Rectal smooth muscle tissue (tissue), 1 donor: ENCODE results near the gene HGF.

ENCODE experiments used
- H3K27ac ChIP-seq: one replicate; pipeline ENCODE4 v1.7.0; 2013; ENCODE audit warnings: low read depth, low read length, inconsistent platforms
- H3K27me3 ChIP-seq: one replicate; pipeline ENCODE4 v1.7.0; 2013; ENCODE audit warnings: low read length; ENCODE audit not compliant: control insufficient read depth, insufficient read depth
- H3K36me3 ChIP-seq: one replicate; pipeline ENCODE4 v1.7.0; 2013; ENCODE audit warnings: low read length; ENCODE audit not compliant: control insufficient read depth, insufficient read depth
- H3K4me1 ChIP-seq: one replicate; pipeline ENCODE4 v1.7.0; 2013; ENCODE audit warnings: low read length; ENCODE audit not compliant: control insufficient read depth, insufficient read depth
- H3K4me3 ChIP-seq: one replicate; pipeline ENCODE4 v1.7.0; 2013; ENCODE audit warnings: low read length
- H3K9ac ChIP-seq: one replicate; pipeline ENCODE4 v1.7.0; 2013; ENCODE audit warnings: low read length

The HGF gene

GRCh38 chr7:81685270-81685868 is 84.5 kb downstream of the HGF start:
- Histone ChIP-seq H3K27ac (no peak overlapping the region), H3K4me3 (no peak overlapping the region)

GRCh38 chr7:81684514-81685269 is 85.2 kb downstream of the HGF start:
- peaks cover 2% of the 10 kb centered on the region for H3K4me1 ChIP-seq
- H3K9ac ChIP-seq, result no peak overlapping the region
- no peak overlapping the region for H3K27ac ChIP-seq
- H3K27me3 ChIP-seq, result no peaks in the 10 kb centered on the region
- H3K36me3 ChIP-seq, result no peaks in the 10 kb centered on the region
- no peak overlapping the region for H3K4me3 ChIP-seq

More at GRCh38 chr7:81685270-81685868, 84.5 kb downstream of the HGF start:
- H3K9ac ChIP-seq, result no peak overlapping the region
- no peaks in the 10 kb centered on the region for H3K27me3 ChIP-seq
- H3K4me1 ChIP-seq, result peaks cover 2% of the 10 kb centered on the region
- H3K36me3 ChIP-seq, result no peaks in the 10 kb centered on the region

- Histone ChIP-seq H3K4me1 (peaks cover 2% of the 10 kb centered on the region), H3K4me3 (no peak overlapping the region), H3K27ac (no peak overlapping the region), H3K36me3 (no peaks in the 10 kb centered on the region), H3K27me3 (no peaks in the 10 kb centered on the region), H3K9ac (no peak overlapping the region)
Observed at GRCh38 chr7:81684033-81684432, 85.8 kb downstream of the HGF start.

GRCh38 chr7:81682873-81683272 is 87.0 kb downstream of the HGF start:
- Histone ChIP-seq H3K36me3 (no peaks in the 10 kb centered on the region), H3K27me3 (no peaks in the 10 kb centered on the region), H3K4me3 (no peak overlapping the region), H3K4me1 (peaks cover 2% of the 10 kb centered on the region), H3K9ac (no peak overlapping the region), H3K27ac (no peak overlapping the region)

GRCh38 chr7:81680120-81680519 is 89.7 kb downstream of the HGF start:
- Histone ChIP-seq H3K27ac (no peak overlapping the region), H3K4me3 (no peak overlapping the region), H3K9ac (no peak overlapping the region), H3K36me3 (no peaks in the 10 kb centered on the region), H3K4me1 (peaks cover 2% of the 10 kb centered on the region), H3K27me3 (no peaks in the 10 kb centered on the region)

GRCh38 chr7:81676813-81677212 is 93.0 kb downstream of the HGF start:
- Histone ChIP-seq H3K27ac (no peak overlapping the region), H3K27me3 (no peaks in the 10 kb centered on the region), H3K36me3 (no peaks in the 10 kb centered on the region)

GRCh38 chr7:81676105-81676811 is 93.6 kb downstream of the HGF start:
- Histone ChIP-seq H3K27ac (no peak overlapping the region), H3K4me1 (no peaks in the 10 kb centered on the region)

More at GRCh38 chr7:81676813-81677212, 93.0 kb downstream of the HGF start:
- H3K4me3 ChIP-seq, result no peak overlapping the region
- H3K4me1 ChIP-seq, result no peaks in the 10 kb centered on the region
- H3K9ac ChIP-seq, result no peak overlapping the region

GRCh38 chr7:81674431-81674830 is 95.4 kb downstream of the HGF start:
- H3K27ac ChIP-seq, result no peak overlapping the region
- H3K9ac ChIP-seq, result no peak overlapping the region
- H3K4me1 ChIP-seq, result no peaks in the 10 kb centered on the region
- H3K36me3 ChIP-seq, result no peaks in the 10 kb centered on the region
- H3K4me3 ChIP-seq, result no peak overlapping the region
- H3K27me3 ChIP-seq, result no peaks in the 10 kb centered on the region

More at GRCh38 chr7:81676105-81676811, 93.6 kb downstream of the HGF start:
- no peak overlapping the region for H3K4me3 ChIP-seq
- H3K36me3 ChIP-seq, result no peaks in the 10 kb centered on the region
- H3K27me3 ChIP-seq, result no peaks in the 10 kb centered on the region
- H3K9ac ChIP-seq, result no peak overlapping the region

GRCh38 chr7:81672872-81673271 is 97.0 kb downstream of the HGF start:
- no peak overlapping the region for H3K4me3 ChIP-seq
- no peaks in the 10 kb centered on the region for H3K4me1 ChIP-seq
- H3K9ac ChIP-seq, result no peak overlapping the region
- no peak overlapping the region for H3K27ac ChIP-seq
- H3K36me3 ChIP-seq, result no peaks in the 10 kb centered on the region
- H3K27me3 ChIP-seq, result no peaks in the 10 kb centered on the region

GRCh38 chr7:81669476-81670105 is 100.3 kb downstream of the HGF start:
- no peak overlapping the region for H3K9ac ChIP-seq
- H3K27ac ChIP-seq, result no peak overlapping the region
- H3K27me3 ChIP-seq, result no peaks in the 10 kb centered on the region
- H3K4me1 ChIP-seq, result no peaks in the 10 kb centered on the region
- H3K36me3 ChIP-seq, result no peaks in the 10 kb centered on the region
- H3K4me3 ChIP-seq, result no peak overlapping the region

- Histone ChIP-seq H3K9ac (no peak overlapping the region), H3K36me3 (no peaks in the 10 kb centered on the region), H3K4me3 (no peak overlapping the region), H3K4me1 (no peaks in the 10 kb centered on the region), H3K27ac (no peak overlapping the region), H3K27me3 (no peaks in the 10 kb centered on the region)
Observed at GRCh38 chr7:81666209-81666608, 103.6 kb downstream of the HGF start.

- no peak overlapping the region for H3K27ac ChIP-seq
- H3K4me1 ChIP-seq, result no peaks in the 10 kb centered on the region
- H3K4me3 ChIP-seq, result no peak overlapping the region
- no peak overlapping the region for H3K9ac ChIP-seq
- no peaks in the 10 kb centered on the region for H3K36me3 ChIP-seq
- no peaks in the 10 kb centered on the region for H3K27me3 ChIP-seq
Observed at GRCh38 chr7:81665236-81665635, 104.6 kb downstream of the HGF start.
